ENCODE measurements around the gene MPZ.
A peak's percentile ranks its signal among the peaks of the same experiment; 100 is the strongest.
"Not testable (repeated sequence)": the region's sequence is repeated elsewhere in the genome, so short reads cannot be mapped to it uniquely, and the experiment has no call there.

The MPZ gene

DNA sequence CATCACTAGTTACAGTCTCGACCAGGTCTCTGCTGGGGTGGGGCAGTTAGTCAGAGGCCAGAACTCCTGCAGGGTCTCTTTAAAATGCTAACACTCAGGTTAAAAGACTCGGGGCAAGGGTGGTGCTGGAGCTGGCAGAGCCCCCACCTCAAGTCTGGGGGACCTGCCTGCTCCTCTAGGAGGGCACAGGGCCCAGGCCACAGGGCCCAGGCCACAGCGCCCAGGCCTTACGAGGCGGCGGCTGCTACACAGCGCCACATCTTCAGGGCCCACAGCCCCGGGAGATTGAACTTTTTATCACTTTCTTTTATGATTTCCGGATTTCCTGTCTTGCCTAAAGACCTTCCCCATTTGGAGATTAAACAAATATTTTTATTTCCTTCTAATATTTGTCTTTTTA lies 10.4 kb downstream of the MPZ start:
- DNase-seq, result no peak

DNA sequence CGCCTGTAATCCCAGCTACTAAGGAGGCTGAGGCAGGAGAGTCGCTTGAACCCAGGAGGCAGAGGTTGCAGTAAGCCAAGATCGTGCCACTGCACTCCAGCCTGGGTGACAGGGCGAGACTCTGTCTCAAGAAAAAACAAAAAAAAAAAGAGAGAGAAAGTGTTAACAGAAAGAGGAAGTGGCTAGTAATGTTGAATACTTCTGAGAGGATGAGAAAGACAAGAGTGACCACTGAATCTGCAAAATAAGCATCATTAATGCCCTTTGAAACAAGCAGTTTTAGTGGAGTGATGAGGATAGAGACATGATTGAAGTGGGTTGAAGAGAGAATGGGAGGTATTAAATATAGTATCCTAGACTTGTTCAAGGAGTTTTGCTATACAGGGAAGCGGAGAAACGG lies 11.7 kb downstream of the MPZ start:
- no peak for DNase-seq

DNA sequence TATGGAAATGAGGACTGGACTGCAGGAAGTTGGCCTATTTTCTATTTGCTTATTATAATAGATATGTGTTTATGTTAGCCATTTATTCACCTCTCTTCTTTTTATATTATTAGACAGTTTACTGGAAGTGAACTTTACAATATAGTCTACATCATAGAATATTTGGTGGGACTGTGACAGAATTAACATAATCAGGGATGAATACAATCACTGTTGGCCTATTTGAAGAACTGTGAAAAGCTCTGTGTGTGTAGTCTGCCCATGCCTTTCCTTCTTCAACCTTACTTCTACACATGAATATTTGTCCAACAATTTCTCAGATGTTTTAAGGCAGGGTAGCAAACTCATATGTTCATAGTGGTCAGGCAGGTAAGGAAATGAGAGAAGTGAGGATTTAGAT lies 12.4 kb downstream of the MPZ start:
- no peak for DNase-seq

DNA sequence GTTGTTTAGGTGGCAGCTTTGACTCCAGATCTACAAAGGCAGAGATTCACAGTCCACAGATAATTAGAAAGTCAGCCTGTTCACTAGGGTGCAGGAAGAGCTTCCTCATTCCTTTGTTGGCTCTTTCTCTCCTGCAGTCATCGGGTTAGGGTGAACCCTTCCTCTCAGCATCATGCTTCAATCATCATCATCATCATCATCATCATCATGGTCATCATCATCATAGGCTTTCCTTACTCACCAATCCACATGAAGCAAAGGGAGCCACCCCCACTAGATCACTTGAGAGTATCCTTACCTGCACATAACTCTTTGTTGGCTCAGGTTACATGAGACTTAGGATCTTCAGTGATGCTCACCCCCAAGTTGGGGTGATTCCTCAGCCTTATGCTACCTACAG lies 19.0 kb downstream of the MPZ start:
- DNase-seq, result no peak

GRCh38 chr1:161287482-161288054 lies 22.2 kb downstream of the MPZ start:
- no peak for DNase-seq

DNA sequence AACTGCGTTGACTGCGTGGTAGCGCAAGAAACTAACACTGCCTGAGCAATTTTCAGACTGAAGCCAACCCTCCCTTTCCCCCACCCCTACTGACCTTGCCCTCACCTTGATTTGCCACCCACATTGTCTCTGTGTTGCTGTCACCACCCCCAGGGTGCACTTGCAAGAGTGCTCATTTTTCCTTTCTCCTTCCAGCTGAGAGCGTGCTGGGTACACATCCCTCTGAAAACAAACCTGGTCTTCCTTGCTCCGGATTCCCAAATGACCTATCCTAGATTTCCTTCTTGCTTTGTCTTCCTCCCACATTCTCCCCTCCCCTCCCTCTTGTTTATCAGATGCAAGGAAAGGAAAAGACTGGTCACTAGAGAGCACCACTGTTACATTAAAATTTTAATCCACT lies 24.2 kb downstream of the MPZ start:
- no peak for DNase-seq

GRCh38 chr1:161285113-161285512 lies 24.7 kb downstream of the MPZ start:
- no peak for DNase-seq

DNA sequence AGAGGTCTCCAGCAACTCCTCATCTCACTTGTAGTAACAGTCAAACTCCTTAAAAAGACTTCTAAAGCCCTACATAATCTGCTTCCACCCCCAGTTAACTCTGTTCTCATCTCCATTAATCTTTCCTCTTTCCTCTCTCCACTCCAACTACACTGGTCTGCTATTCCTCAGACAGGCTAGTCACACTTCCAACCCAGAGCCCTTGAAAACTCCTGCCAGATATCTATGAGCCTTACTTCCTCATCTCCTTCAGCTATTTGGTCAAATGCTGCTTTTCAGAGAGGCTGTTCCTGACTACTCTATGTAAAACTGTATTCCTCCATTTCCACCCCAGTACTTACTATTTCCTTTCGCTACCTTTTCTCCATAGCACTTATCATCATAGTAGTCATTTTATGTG lies 26.8 kb downstream of the MPZ start:
- DNase-seq, result no peak

DNA sequence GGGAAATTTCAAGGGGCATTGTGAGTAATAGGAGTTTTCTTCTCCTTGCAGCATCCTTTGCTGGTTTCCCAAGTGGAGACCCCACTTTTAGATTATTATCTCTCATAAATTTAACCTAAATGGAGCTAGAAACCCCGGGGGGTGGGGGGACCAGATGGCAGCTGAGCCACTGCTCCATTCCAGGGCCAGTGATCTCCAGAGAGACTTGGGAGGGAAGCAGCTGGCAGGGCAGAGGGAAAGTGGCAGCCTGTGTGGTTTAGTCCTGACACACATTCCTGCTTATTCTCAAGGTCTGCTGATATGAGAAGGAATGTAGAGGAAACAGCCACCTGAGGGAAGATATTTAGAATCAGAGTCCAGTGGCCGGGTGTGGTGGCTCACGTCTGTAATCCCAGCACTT lies 34.9 kb downstream of the MPZ start:
- no peak for DNase-seq

- no peak for DNase-seq
These were observed 36.4 kb downstream of the MPZ start for GRCh38 chr1:161273402-161273801.

GRCh38 chr1:161267321-161267720 lies 42.4 kb downstream of the MPZ start:
- DNase-seq, result no peak

GRCh38 chr1:161266836-161267235 lies 42.9 kb downstream of the MPZ start:
- no peak for DNase-seq

GRCh38 chr1:161266202-161266601 lies 43.6 kb downstream of the MPZ start:
- DNase-seq, result no peak

- no peak for DNase-seq
These were observed 44.5 kb downstream of the MPZ start for GRCh38 chr1:161265305-161265704.

- no peak for DNase-seq
These were observed 48.2 kb downstream of the MPZ start for GRCh38 chr1:161261261-161262235.

DNA sequence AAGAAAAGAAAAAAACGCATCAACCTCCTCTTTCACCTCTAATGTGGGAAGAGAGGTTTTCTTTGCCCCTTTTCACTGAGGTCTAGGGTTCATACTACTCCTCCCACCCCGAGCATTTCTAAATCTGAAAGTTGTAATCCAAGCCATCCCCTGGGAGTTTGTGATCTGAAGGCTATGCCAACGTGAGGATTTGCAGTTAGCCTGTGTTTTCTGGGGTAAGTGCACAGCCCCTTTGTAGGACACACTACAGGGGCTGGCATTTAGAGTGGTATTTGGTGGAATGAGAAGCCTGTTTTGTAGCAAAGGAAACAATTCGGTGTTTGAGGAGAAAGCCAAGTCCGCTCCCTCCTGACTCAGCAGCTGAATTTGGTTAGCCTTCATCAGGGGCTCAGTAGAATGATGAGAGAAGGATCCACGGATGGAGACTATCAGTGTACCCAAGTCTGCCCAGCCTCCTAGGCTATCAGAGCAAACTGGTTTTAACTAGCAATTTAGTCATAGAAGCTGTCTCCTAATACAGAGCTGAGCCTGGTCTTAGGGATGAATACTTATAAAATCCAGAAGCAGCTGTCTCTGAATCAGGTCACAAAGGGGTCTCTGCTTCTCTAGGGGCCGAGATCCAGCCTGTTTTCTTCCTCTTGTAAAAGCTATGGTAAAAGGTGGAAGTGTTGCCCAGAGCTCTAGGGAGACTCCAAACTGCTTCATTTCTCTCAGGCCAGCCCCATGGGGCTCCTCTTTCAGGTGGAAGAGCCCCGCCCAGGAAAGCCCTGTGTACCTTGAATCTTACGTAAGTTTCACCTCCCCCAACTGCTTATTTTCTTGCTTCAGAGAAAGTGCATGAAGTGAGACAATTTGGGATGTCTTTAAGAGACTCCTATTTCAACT lies 49.1 kb downstream of the MPZ start:
- no peak for DNase-seq

GRCh38 chr1:161259765-161260164 lies 50.0 kb downstream of the MPZ start:
- no peak for DNase-seq

- DNase-seq, result no peak
These were observed 50.4 kb downstream of the MPZ start for GRCh38 chr1:161259345-161259702.

- peak; percentile 41 to 53 for DNase-seq
These were observed 51.1 kb downstream of the MPZ start, which contains the start of gene PCP4L1 for GRCh38 chr1:161258439-161259344. Gene PCP4L1 (plus strand): TSS chr1:161258745. CDS start chr1:161258975, 230 bp downstream.

- DNase-seq, result not testable (repeated sequence)
These were observed 52.7 kb downstream of the MPZ start for GRCh38 chr1:161257109-161257508.

DNA sequence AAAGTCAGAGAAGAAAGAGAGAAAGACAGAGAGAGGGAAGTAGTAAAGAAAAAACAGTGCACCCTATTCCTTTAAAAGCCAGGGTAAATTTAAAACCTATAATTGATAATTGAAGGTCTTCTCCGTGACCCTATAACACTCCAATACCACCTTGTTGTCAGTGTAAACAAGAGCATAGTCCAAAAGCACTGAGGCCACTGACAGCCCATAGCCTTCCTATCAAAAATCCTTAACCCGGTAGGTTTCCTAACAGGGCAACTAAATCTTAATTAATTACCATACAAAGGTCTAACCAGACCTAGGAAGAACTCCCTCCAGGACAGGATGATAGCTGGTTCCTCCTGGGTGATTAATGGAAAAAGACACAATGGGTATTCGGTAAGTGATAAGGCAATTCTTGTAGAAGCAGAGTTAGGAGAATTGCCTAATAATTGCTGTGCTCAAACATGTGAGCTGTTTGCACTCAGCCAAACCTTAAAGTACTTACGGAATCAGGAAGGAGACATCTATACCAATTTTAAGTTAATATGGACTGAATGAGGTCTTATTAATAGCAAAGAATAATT lies 53.7 kb downstream of the MPZ start:
- not testable (repeated sequence) for DNase-seq

DNA sequence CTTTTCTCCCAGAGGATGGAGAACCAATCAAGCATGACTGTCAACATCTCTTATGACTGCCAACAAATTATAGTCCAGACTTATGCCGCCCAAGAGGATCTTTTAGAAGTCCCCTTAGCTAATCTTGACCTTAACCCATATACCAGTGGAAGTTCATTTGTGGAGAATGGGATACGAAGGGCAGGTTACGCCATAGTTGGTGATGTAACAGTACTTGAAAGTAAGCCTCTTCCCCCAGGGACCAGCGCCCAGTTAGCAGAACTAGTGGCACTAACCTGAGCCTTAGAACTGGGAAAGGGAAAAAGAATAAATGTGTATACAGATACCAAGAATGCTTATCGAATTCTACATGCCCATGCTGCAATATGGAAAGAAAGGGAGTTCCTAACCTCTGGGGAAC lies 54.5 kb downstream of the MPZ start:
- DNase-seq, result not testable (repeated sequence)
